Panc1 (cell line): ENCODE data around the gene GLT8D1. TPM values are rescaled to one million over a fixed set of nuclear protein-coding genes. Genes with fewer than 3 reads are reported as not detected.

Experiments
- ATAC-seq: fragments of 200-7000 bp; cut with Tn5 transposase; 2 replicates; pipeline ENCODE4 v1.9.1; 2020; ENCODE audit warnings: mild to moderate bottlenecking, moderate library complexity
- BruUV-seq: library from RNA; stranded (reverse); fragments of 400-500 nt; replicated peaks from 2 replicates; lab custom pipeline; 2021; lab: Mats Ljungman, UMichigan
- CTCF ChIA-PET: fragments of 300-600 bp; sonication (Branson Sonifier 250); formaldehyde crosslinking; loops from one replicate; lab custom pipeline; 2022; ENCODE audit warnings: antibody characterized with exemption; lab: Charles Lee
- POLR2A ChIA-PET: fragments of 300-600 bp; sonication (Branson Sonifier 250); formaldehyde crosslinking; loops from one replicate; lab custom pipeline; 2022; ENCODE audit warnings: antibody characterized with exemption; lab: Charles Lee
- DNase-seq: peaks from one replicate; pipeline ENCODE4 v3.0.0-alpha.2; 2010; ENCODE audit warnings: low read depth, low spot score
- H3K27ac ChIP-seq: 2 replicates; pipeline ENCODE4 v1.5.1; 2011; ENCODE audit warnings: mild to moderate bottlenecking, low read length, inconsistent platforms
- H3K27me3 ChIP-seq: fragments of 200-500 bp; sonication (Bioruptor generic); 2 replicates; pipeline ENCODE4 v1.6.0; 2014; ENCODE audit warnings: low read length, inconsistent platforms; ENCODE audit not compliant: control insufficient read depth, insufficient read depth
- H3K36me3 ChIP-seq: fragments of 200-500 bp; sonication (Bioruptor generic); 2 replicates; pipeline ENCODE4 v1.5.1; 2014; ENCODE audit warnings: inconsistent platforms, mild to moderate bottlenecking, low read length, moderate library complexity; ENCODE audit not compliant: control insufficient read depth, insufficient read depth
- H3K4me1 ChIP-seq: 2 replicates; pipeline ENCODE4 v1.5.1; 2011; ENCODE audit warnings: inconsistent platforms, mild to moderate bottlenecking, low read length, moderate library complexity; ENCODE audit not compliant: control insufficient read depth, insufficient read depth
- H3K4me3 ChIP-seq, 2 experiments: 2 replicates each; pipeline ENCODE4 v1.5.1; 2011 to 2012; ENCODE audit warnings: low read depth in 2 of 2, low read length in 2 of 2, mild to moderate bottlenecking in 2 of 2, inconsistent platforms in 1 of 2, moderate library complexity in 1 of 2
- H3K9me3 ChIP-seq: fragments of 200-500 bp; sonication (Bioruptor generic); 2 replicates; pipeline ENCODE4 v1.5.1; 2014; ENCODE audit warnings: low read depth, mild to moderate bottlenecking, inconsistent platforms, low read length, moderate library complexity; ENCODE audit not compliant: control insufficient read depth, insufficient read depth
- CTCF ChIP-seq: fragments of 450-650 bp; IDR thresholded peaks from 2 replicates; pipeline ENCODE4 v1.5.1; 2017; ENCODE audit warnings: mild to moderate bottlenecking
- POLR2AphosphoS5 ChIP-seq: IDR thresholded peaks from 2 replicates; pipeline ENCODE4 v1.6.1; 2012; ENCODE audit warnings: mild to moderate bottlenecking, low read depth, low read length, moderate library complexity
- REST ChIP-seq, 2 experiments: IDR thresholded peaks; 2 replicates each; pipeline ENCODE4 v1.6.1; 2011 to 2012; ENCODE audit warnings: low read depth in 2 of 2, control low read depth in 1 of 2, low read length in 1 of 2, mild to moderate bottlenecking in 1 of 2, moderate library complexity in 1 of 2; ENCODE audit not compliant: insufficient read depth in 1 of 2
- SIN3A ChIP-seq: IDR thresholded peaks from 2 replicates; pipeline ENCODE4 v1.6.1; 2012; ENCODE audit warnings: low read depth, mild to moderate bottlenecking, low read length, moderate library complexity, borderline replicate concordance; ENCODE audit not compliant: insufficient read depth
- TCF7L2 ChIP-seq: IDR thresholded peaks from 2 replicates; pipeline ENCODE4 v1.6.1; 2011; ENCODE audit warnings: mild to moderate bottlenecking, low read depth, low read length, inconsistent platforms
- in situ Hi-C: cut with HindIII; loops from 2 replicates; pipeline ENCODE4 v1.10.0; 2016; ENCODE audit warnings: low sequenced_read_pairs, low pct_unique_long_range_greater_than_20kb
- intact Hi-C: fragments of 100-400 bp; cut with micrococcal nuclease; formaldehyde crosslinking; loops from one replicate; pipeline ENCODE4 v1.10.0; 2022; ENCODE audit not compliant: unreplicated experiment
- total RNA-seq: library from RNA; stranded (reverse); gene quantifications from one replicate; pipeline ENCODE4 v1.2.1, GENCODE V29; 2021; ENCODE audit not compliant: unreplicated experiment

GLT8D1 gene
- total RNA-seq, 1 experiment from 2014 or later = 51.3 TPM

GRCh38 chr3:52695798-52696671, 9.6 kb downstream of the GLT8D1 start:
- TF ChIP-seq CTCF (no peak), POLR2AphosphoS5 (no peak), TCF7L2 (no peak)
- in situ Hi-C loops = no loop called here
- DNase-seq (no peak), ATAC-seq (no peak; the same call in 1 of the 2 replicates)
- intact Hi-C loops = no loop called here
- Histone ChIP-seq H3K36me3 (peaks cover 32% of the 10 kb centered on the region), H3K27ac (no peak overlapping the region), H3K9me3 (no peaks in the 10 kb centered on the region), H3K4me1 (no peaks in the 10 kb centered on the region), H3K4me3 (no peak overlapping the region), H3K27me3 (no peaks in the 10 kb centered on the region)
- ChIA-PET CTCF (no interaction called here), POLR2A (no interaction called here)
- BruUV-seq = no TSS peak

- Histone ChIP-seq H3K4me1 (no peaks in the 10 kb centered on the region), H3K27me3 (no peaks in the 10 kb centered on the region), H3K36me3 (peaks cover 37% of the 10 kb centered on the region), H3K4me3 (no peak overlapping the region), H3K27ac (no peak overlapping the region), H3K9me3 (no peaks in the 10 kb centered on the region)
- POLR2A ChIA-PET = no interaction called here
- no peak for ATAC-seq
- TF ChIP-seq SIN3A (no peak), REST (IDR thresholded peaks at IDR 0.05; ENCODE audit: insufficient read depth in 1 of 2, low read depth in 2 of 2, low read length in 1 of 2) (no peak), TCF7L2 (no peak), CTCF (no peak), POLR2AphosphoS5 (no peak; the same call in 1 of the 2 replicates)
- in situ Hi-C loops = no loop called here
- TSS peak; percentile 72 for BruUV-seq
- CTCF ChIA-PET = no interaction called here
- intact Hi-C loops = no loop called here
- no peak for DNase-seq
Observed at GRCh38 chr3:52694528-52695189, 10.9 kb downstream of the GLT8D1 start.
